GM23338 (cell line): ENCODE measurements around the gene PROKR2. TPM values are rescaled to one million over a fixed set of nuclear protein-coding genes. Genes with fewer than 3 reads are reported as not detected.

Experiments
- ATAC-seq: fragments of 200-7000 bp; cut with Tn5 transposase; 3 replicates; pipeline ENCODE4 v1.9.1; 2020
- DNase-seq: peaks from one replicate; pipeline ENCODE4 v3.0.0-alpha.2; 2015; ENCODE audit warnings: low spot score
- H2AFZ ChIP-seq: fragments of 200-600 bp; sonication (generic); 2 replicates; pipeline ENCODE4 v1.8.0; 2016; ENCODE audit warnings: antibody characterized with exemption, mild to moderate bottlenecking, moderate library complexity
- H3F3A ChIP-seq: fragments of 200-600 bp; sonication (generic); replicated peaks from 2 replicates; pipeline ENCODE4 v1.8.0; 2017; ENCODE audit warnings: antibody characterized with exemption, mixed run types, low read depth
- H3K27ac ChIP-seq: fragments of 200-600 bp; sonication (generic); 2 replicates; pipeline ENCODE4 v1.6.1; 2016; ENCODE audit warnings: low read depth
- H3K27me3 ChIP-seq: fragments of 200-600 bp; sonication (generic); 2 replicates; pipeline ENCODE4 v1.8.0; 2016; ENCODE audit warnings: mild to moderate bottlenecking, mixed run types, moderate library complexity; ENCODE audit not compliant: insufficient read depth
- H3K36me3 ChIP-seq: fragments of 200-600 bp; sonication (generic); 2 replicates; pipeline ENCODE4 v1.8.0; 2016; ENCODE audit warnings: mild to moderate bottlenecking; ENCODE audit not compliant: insufficient read depth
- H3K4me1 ChIP-seq: fragments of 200-600 bp; sonication (generic); 2 replicates; pipeline ENCODE4 v1.8.0; 2016; ENCODE audit warnings: mild to moderate bottlenecking, moderate library complexity; ENCODE audit not compliant: insufficient read depth
- H3K4me2 ChIP-seq: fragments of 200-600 bp; sonication (generic); 2 replicates; pipeline ENCODE4 v1.7.1; 2017; ENCODE audit warnings: mixed run types
- H3K4me3 ChIP-seq: fragments of 200-600 bp; sonication (generic); 2 replicates; pipeline ENCODE4 v1.6.1; 2016; ENCODE audit warnings: mixed run types
- H3K79me2 ChIP-seq: fragments of 200-600 bp; sonication (generic); replicated peaks from 2 replicates; pipeline ENCODE4 v1.8.0; 2017; ENCODE audit warnings: mild to moderate bottlenecking; ENCODE audit not compliant: insufficient read depth
- H3K9me2 ChIP-seq: fragments of 200-600 bp; sonication (generic); 2 replicates; pipeline ENCODE4 v1.8.0; 2017; ENCODE audit not compliant: insufficient read depth
- H4K20me1 ChIP-seq: fragments of 200-600 bp; sonication (generic); replicated peaks from 2 replicates; pipeline ENCODE4 v1.8.0; 2017; ENCODE audit warnings: mild to moderate bottlenecking; ENCODE audit not compliant: insufficient read depth
- H3K27ac Mint-ChIP-seq: 2 replicates; pipeline ENCODE4 v1.8.0; 2020; ENCODE audit warnings: inconsistent platforms, mild to moderate bottlenecking, moderate library complexity, mixed read lengths
- H3K27me3 Mint-ChIP-seq: 3 replicates; pipeline ENCODE4 v1.8.0; 2022; ENCODE audit warnings: low read depth, mild to moderate bottlenecking, moderate library complexity, mixed read lengths, inconsistent platforms; ENCODE audit not compliant: insufficient read depth, poor library complexity
- H3K36me3 Mint-ChIP-seq: 3 replicates; pipeline ENCODE4 v1.8.0; 2021; ENCODE audit warnings: low read depth, mild to moderate bottlenecking, inconsistent platforms, moderate library complexity, mixed read lengths
- H3K4me1 Mint-ChIP-seq: 3 replicates; pipeline ENCODE4 v1.8.0; 2020; ENCODE audit warnings: mild to moderate bottlenecking, inconsistent platforms, mixed read lengths
- H3K4me3 Mint-ChIP-seq: 3 replicates; pipeline ENCODE4 v1.8.0; 2021; ENCODE audit warnings: moderate library complexity, mild to moderate bottlenecking, inconsistent platforms, mixed read lengths
- H3K9me3 Mint-ChIP-seq: 3 replicates; pipeline ENCODE4 v1.8.0; 2020; ENCODE audit warnings: moderate library complexity, mild to moderate bottlenecking, inconsistent platforms, mixed read lengths
- CREB1 ChIP-seq: fragments of 250-450 bp; sonication (Bioruptor Pico); IDR thresholded peaks from 2 replicates; pipeline ENCODE4 v1.5.0; 2020; ENCODE audit warnings: low read depth, mild to moderate bottlenecking, moderate library complexity
- ETS1 ChIP-seq: IDR thresholded peaks from 2 replicates; pipeline ENCODE4 v1.6.1; 2016; ENCODE audit warnings: antibody characterized with exemption
- EZH2 ChIP-seq: fragments of 200-600 bp; sonication (generic); IDR thresholded peaks from one replicate; pipeline ENCODE4 v1.8.0; 2017; ENCODE audit warnings: antibody characterized with exemption, mild to moderate bottlenecking, low read depth; ENCODE audit not compliant: unreplicated experiment
- JUNB ChIP-seq: IDR thresholded peaks from one replicate; pipeline ENCODE4 v1.6.1; 2016; ENCODE audit warnings: antibody characterized with exemption; ENCODE audit not compliant: unreplicated experiment
- NANOG ChIP-seq: IDR thresholded peaks from 2 replicates; pipeline ENCODE4 v1.6.1; 2016; ENCODE audit warnings: antibody characterized with exemption, borderline replicate concordance
- POLR2AphosphoS5 ChIP-seq: IDR thresholded peaks from 2 replicates; pipeline ENCODE4 v1.6.1; 2016; ENCODE audit warnings: antibody characterized with exemption, low read depth
- STAT1 ChIP-seq: IDR thresholded peaks from one replicate; pipeline ENCODE4 v1.6.1; 2016; ENCODE audit warnings: antibody characterized with exemption; ENCODE audit not compliant: unreplicated experiment
- ZNF331 ChIP-seq: fragments of 250-450 bp; sonication (Bioruptor Pico); IDR thresholded peaks from 2 replicates; pipeline ENCODE4 v1.5.0; 2020; ENCODE audit warnings: low read depth, mild to moderate bottlenecking, moderate library complexity
- polyA plus RNA-seq: library from polyadenylated mRNA; unstranded; fragments of >200 nt; fragmentation: Nextera tagmentation; extraction: Ambion mirVana; gene quantifications from 2 replicates; pipeline ENCODE4 v1.2.1, GENCODE V29; 2016
- total RNA-seq: library from RNA; depleted of rRNA; stranded (reverse); fragments of >200 nt; shearing (Covaris generic); gene quantifications from 2 replicates; pipeline ENCODE4 v1.2.3, GENCODE V29; 2014
- TF ChIP-seq, protein P1 (sequence below): IDR thresholded peaks from one replicate; pipeline ENCODE4 v1.6.1; 2018; ENCODE audit warnings: antibody characterized with exemption; ENCODE audit not compliant: unreplicated experiment

PROKR2 gene
- total and polyA plus RNA-seq, 2 experiments from 2014 or later = 1.9 to 5.9 TPM

DNA sequence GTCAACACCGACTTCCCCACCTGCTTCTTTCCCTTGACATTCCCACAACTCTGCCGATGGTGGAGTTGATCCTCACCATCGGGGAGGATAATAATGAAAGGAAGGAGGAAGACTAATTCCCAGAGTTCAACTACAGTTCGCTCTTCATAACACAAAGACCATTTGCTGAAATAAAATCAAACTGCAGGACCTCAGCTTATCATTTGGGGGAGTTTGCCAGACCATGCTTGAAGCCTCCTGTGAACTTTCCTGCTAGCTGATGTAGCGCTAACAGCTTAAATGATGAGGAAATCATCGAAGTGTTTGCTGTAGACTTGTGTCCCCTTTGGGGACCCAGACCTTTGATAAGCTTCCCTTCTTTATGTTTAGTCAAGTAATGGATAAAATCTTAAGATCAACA, 26.2 kb downstream of the PROKR2 start (continued):
- TF ChIP-seq STAT1 = no peak
- TF ChIP-seq, protein P1, sequence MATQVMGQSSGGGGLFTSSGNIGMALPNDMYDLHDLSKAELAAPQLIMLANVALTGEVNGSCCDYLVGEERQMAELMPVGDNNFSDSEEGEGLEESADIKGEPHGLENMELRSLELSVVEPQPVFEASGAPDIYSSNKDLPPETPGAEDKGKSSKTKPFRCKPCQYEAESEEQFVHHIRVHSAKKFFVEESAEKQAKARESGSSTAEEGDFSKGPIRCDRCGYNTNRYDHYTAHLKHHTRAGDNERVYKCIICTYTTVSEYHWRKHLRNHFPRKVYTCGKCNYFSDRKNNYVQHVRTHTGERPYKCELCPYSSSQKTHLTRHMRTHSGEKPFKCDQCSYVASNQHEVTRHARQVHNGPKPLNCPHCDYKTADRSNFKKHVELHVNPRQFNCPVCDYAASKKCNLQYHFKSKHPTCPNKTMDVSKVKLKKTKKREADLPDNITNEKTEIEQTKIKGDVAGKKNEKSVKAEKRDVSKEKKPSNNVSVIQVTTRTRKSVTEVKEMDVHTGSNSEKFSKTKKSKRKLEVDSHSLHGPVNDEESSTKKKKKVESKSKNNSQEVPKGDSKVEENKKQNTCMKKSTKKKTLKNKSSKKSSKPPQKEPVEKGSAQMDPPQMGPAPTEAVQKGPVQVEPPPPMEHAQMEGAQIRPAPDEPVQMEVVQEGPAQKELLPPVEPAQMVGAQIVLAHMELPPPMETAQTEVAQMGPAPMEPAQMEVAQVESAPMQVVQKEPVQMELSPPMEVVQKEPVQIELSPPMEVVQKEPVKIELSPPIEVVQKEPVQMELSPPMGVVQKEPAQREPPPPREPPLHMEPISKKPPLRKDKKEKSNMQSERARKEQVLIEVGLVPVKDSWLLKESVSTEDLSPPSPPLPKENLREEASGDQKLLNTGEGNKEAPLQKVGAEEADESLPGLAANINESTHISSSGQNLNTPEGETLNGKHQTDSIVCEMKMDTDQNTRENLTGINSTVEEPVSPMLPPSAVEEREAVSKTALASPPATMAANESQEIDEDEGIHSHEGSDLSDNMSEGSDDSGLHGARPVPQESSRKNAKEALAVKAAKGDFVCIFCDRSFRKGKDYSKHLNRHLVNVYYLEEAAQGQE = no peak
- no peak for TF ChIP-seq EZH2
- TF ChIP-seq JUNB = no peak
- no peak for TF ChIP-seq ETS1
- no peak for TF ChIP-seq NANOG
- TF ChIP-seq POLR2AphosphoS5 = no peak
- TF ChIP-seq ZNF331 (CRISPR knock-in tag) = no peak
- TF ChIP-seq CREB1 (CRISPR knock-in tag) = no peak

DNA sequence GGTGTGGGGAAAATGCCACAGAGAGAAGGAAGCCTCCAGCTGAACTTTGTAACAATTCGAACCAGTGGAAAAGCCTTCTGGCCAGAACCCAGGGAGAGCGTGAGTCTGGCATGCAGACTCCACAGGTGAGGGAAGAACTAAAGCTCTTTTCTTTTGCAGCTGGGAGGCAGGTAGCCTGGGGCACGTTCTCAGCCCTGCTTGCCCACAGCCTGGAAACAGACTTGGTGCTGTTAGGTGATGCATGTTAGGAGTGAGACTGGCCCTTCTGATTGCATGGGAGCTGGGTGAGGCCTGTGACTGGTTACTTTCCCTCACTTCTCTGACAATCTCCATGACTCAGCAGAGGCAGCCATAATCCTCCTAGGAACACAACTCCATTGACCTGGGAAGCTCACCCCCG, 34.2 kb downstream of the PROKR2 start:
- no peaks in the 10 kb centered on the region for H3K4me1 Mint-ChIP-seq

More for the DNA sequence above, 34.2 kb downstream of the PROKR2 start:
- Histone ChIP-seq H3K9me2 (peaks cover 7% of the 10 kb centered on the region; the same call in 1 of the 2 replicates), H2AFZ (no peak overlapping the region), H3K79me2 (no peaks in the 10 kb centered on the region), H4K20me1 (no peaks in the 10 kb centered on the region), H3F3A (no peaks in the 10 kb centered on the region), H3K4me3 (no peak overlapping the region), H3K4me1 (no peaks in the 10 kb centered on the region), H3K36me3 (no peaks in the 10 kb centered on the region), H3K27me3 (no peaks in the 10 kb centered on the region), H3K27ac (no peak overlapping the region), H3K4me2 (no peak overlapping the region)
- no peak for ATAC-seq
- no peak for DNase-seq
- no peak overlapping the region for H3K4me3 Mint-ChIP-seq
- no peak for TF ChIP-seq ZNF331 (CRISPR knock-in tag)
- TF ChIP-seq NANOG = no peak
- TF ChIP-seq CREB1 (CRISPR knock-in tag) = no peak
- TF ChIP-seq, protein P1 = no peak
- no peak for TF ChIP-seq STAT1
- no peak for TF ChIP-seq POLR2AphosphoS5
- no peak for TF ChIP-seq JUNB
- H3K9me3 Mint-ChIP-seq = peaks cover 7% of the 10 kb centered on the region
- H3K27ac Mint-ChIP-seq = no peak overlapping the region
- H3K27me3 Mint-ChIP-seq = peaks cover 1% of the 10 kb centered on the region
- no peaks in the 10 kb centered on the region; the same call in 2 of the 3 replicates for H3K36me3 Mint-ChIP-seq
